ENCODE measurements around the gene CLIC5. TPM values are rescaled to one million over a fixed set of nuclear protein-coding genes. Genes with fewer than 3 reads are reported as not detected.

CLIC5 gene
- total RNA-seq, 1 experiment from 2014 or later, result not detected

- Mint-ChIP-seq H3K27me3 (ENCODE audit: insufficient read depth, unreplicated experiment) (peaks cover 20% of the 10 kb centered on the region), H3K9me3 (ENCODE audit: unreplicated experiment) (no peaks in the 10 kb centered on the region), H3K4me3 (ENCODE audit: unreplicated experiment) (no peak overlapping the region), H3K4me1 (ENCODE audit: insufficient read depth, unreplicated experiment) (peaks cover 6% of the 10 kb centered on the region), H3K36me3 (ENCODE audit: insufficient read depth, unreplicated experiment) (no peaks in the 10 kb centered on the region), H3K27ac (ENCODE audit: low read depth, unreplicated experiment) (no peak overlapping the region)
- DNase-seq (ENCODE audit: unreplicated experiment), result no peak
- ChIA-PET CTCF (no interaction called here), POLR2A (interaction anchor here (0.5 kb wide), 1 partner anchor 348 kb away, joined by 3 read pairs; no protein-coding TSS in a partner anchor)
- no peak for TF ChIP-seq CTCF (IDR thresholded peaks at IDR 0.05; ENCODE audit: unreplicated experiment)
- no TSS peak for BruUV-seq (replicated peaks)
- intact Hi-C loops (cut with micrococcal nuclease), result no loop called here
Observed at GRCh38 chr6:45952546-45952945, 63.1 kb downstream of the CLIC5 start.

- POLR2A ChIA-PET, result interaction anchor here (0.5 kb wide), 1 partner anchor 348 kb away, joined by 3 read pairs; no protein-coding TSS in a partner anchor
- H3K36me3 Mint-ChIP-seq (ENCODE audit: insufficient read depth, unreplicated experiment), result no peaks in the 10 kb centered on the region
- no peaks in the 10 kb centered on the region for H3K9me3 Mint-ChIP-seq (ENCODE audit: unreplicated experiment)
- no peak for DNase-seq (ENCODE audit: unreplicated experiment)
- H3K4me1 Mint-ChIP-seq (ENCODE audit: insufficient read depth, unreplicated experiment), result peaks cover 6% of the 10 kb centered on the region
- no TSS peak for BruUV-seq (replicated peaks)
- H3K27me3 Mint-ChIP-seq (ENCODE audit: insufficient read depth, unreplicated experiment), result peaks cover 20% of the 10 kb centered on the region
- CTCF ChIA-PET, result no interaction called here
- no peak for TF ChIP-seq CTCF (IDR thresholded peaks at IDR 0.05; ENCODE audit: unreplicated experiment)
- no peak overlapping the region for H3K27ac Mint-ChIP-seq (ENCODE audit: low read depth, unreplicated experiment)
- intact Hi-C loops (cut with micrococcal nuclease), result no loop called here
- H3K4me3 Mint-ChIP-seq (ENCODE audit: unreplicated experiment), result no peak overlapping the region
Observed at GRCh38 chr6:45952168-45952529, 63.5 kb downstream of the CLIC5 start.

- no peaks in the 10 kb centered on the region for H3K9me3 Mint-ChIP-seq (ENCODE audit: unreplicated experiment)
- no peak overlapping the region for H3K4me3 Mint-ChIP-seq (ENCODE audit: unreplicated experiment)
- H3K27me3 Mint-ChIP-seq (ENCODE audit: insufficient read depth, unreplicated experiment), result peaks cover 20% of the 10 kb centered on the region
- H3K36me3 Mint-ChIP-seq (ENCODE audit: insufficient read depth, unreplicated experiment), result no peaks in the 10 kb centered on the region
- intact Hi-C loops (cut with micrococcal nuclease), result no loop called here
- POLR2A ChIA-PET, result no interaction called here
- H3K4me1 Mint-ChIP-seq (ENCODE audit: insufficient read depth, unreplicated experiment), result peaks cover 6% of the 10 kb centered on the region
- no TSS peak for BruUV-seq (replicated peaks)
- CTCF ChIA-PET, result interaction anchor here (0.5 kb wide), 1 partner anchor 354 kb away, joined by 7 read pairs; no protein-coding TSS in a partner anchor
- no peak for TF ChIP-seq CTCF (IDR thresholded peaks at IDR 0.05; ENCODE audit: unreplicated experiment)
- H3K27ac Mint-ChIP-seq (ENCODE audit: low read depth, unreplicated experiment), result no peak overlapping the region
- no peak for DNase-seq (ENCODE audit: unreplicated experiment)
Observed at GRCh38 chr6:45951321-45952167, 64.1 kb downstream of the CLIC5 start.

- Mint-ChIP-seq H3K4me1 (ENCODE audit: insufficient read depth, unreplicated experiment) (peaks cover 6% of the 10 kb centered on the region), H3K27me3 (ENCODE audit: insufficient read depth, unreplicated experiment) (peaks cover 15% of the 10 kb centered on the region), H3K27ac (ENCODE audit: low read depth, unreplicated experiment) (no peak overlapping the region), H3K36me3 (ENCODE audit: insufficient read depth, unreplicated experiment) (no peaks in the 10 kb centered on the region), H3K4me3 (ENCODE audit: unreplicated experiment) (no peak overlapping the region), H3K9me3 (ENCODE audit: unreplicated experiment) (no peaks in the 10 kb centered on the region)
- POLR2A ChIA-PET, result no interaction called here
- CTCF ChIA-PET, result interaction anchor here (1.1 kb wide), 1 partner anchor 908 kb away, joined by 3 read pairs; no protein-coding TSS in a partner anchor
- no peak for DNase-seq (ENCODE audit: unreplicated experiment)
- intact Hi-C loops (cut with micrococcal nuclease), result no loop called here
- no TSS peak for BruUV-seq (replicated peaks)
- TF ChIP-seq CTCF (IDR thresholded peaks at IDR 0.05; ENCODE audit: unreplicated experiment), result no peak
Observed at GRCh38 chr6:45949256-45949655, 66.4 kb downstream of the CLIC5 start.

Measured in MCF 10A (cell line).